Mucosa of descending colon (tissue), 3 donors: ENCODE data around the gene THBS4. TPM values are rescaled to one million over a fixed set of nuclear protein-coding genes. Genes with fewer than 3 reads are reported as not detected.

ENCODE experiments used
- ATAC-seq: fragments of 200-7000 bp; cut with Tn5 transposase; one replicate; pipeline ENCODE4 v1.9.1; 2020; ENCODE audit warnings: mild to moderate bottlenecking, moderate library complexity
- DNase-seq, 3 donors: peaks; one replicate each; pipeline ENCODE4 v3.0.0-alpha.2; 2020
- H3K36me3 ChIP-seq: fragments of 200-600 bp; one replicate; pipeline ENCODE4 v1.8.0; 2021; ENCODE audit warnings: low read depth, mild to moderate bottlenecking
- H3K4me1 ChIP-seq: fragments of 200-600 bp; one replicate; pipeline ENCODE4 v1.8.0; 2021; ENCODE audit warnings: low read depth, mild to moderate bottlenecking
- H3K4me3 ChIP-seq: fragments of 200-600 bp; one replicate; pipeline ENCODE4 v1.8.0; 2021; ENCODE audit warnings: mild to moderate bottlenecking
- H3K9me3 ChIP-seq: fragments of 200-600 bp; one replicate; pipeline ENCODE4 v1.8.0; 2021; ENCODE audit warnings: mild to moderate bottlenecking
- intact Hi-C, 2 donors: fragments of 100-400 bp; cut with DNase I in 1 of 2; cut with micrococcal nuclease in 1 of 2; formaldehyde crosslinking; loops; one replicate each; pipeline versions ENCODE4 v1.11.0 to v1.11.1; 2022; cut with DNase I, micrococcal nuclease
- total RNA-seq, 3 donors: library from RNA; stranded (reverse); fragmentation: NEBNext Ultra II Directional in 2 of 3; extraction: Animal tissue kit (Norgen Biotek cat#: 25700) in 2 of 3; gene quantifications; one replicate each; pipeline versions ENCODE4 v1.2.1 to v1.2.4, GENCODE V29; 2021 to 2023
- TF ChIP-seq, protein P1 (sequence below): fragments of 200-600 bp; IDR thresholded peaks from one replicate; pipeline ENCODE4 v1.8.0; 2022; ENCODE audit warnings: antibody characterized with exemption, mild to moderate bottlenecking
- donor health status: DM: no; HTN: no; CAD: no; lungs with moderate emphysema.
- donor health status: DM: no; HTN: no; CAD: no.
- donor health status: DM: no; HTN: yes; CAD: no.

THBS4 gene
- total RNA-seq, 3 donors from 2014 or later: 0.84 to 26.2 (median 4.8) TPM

DNA sequence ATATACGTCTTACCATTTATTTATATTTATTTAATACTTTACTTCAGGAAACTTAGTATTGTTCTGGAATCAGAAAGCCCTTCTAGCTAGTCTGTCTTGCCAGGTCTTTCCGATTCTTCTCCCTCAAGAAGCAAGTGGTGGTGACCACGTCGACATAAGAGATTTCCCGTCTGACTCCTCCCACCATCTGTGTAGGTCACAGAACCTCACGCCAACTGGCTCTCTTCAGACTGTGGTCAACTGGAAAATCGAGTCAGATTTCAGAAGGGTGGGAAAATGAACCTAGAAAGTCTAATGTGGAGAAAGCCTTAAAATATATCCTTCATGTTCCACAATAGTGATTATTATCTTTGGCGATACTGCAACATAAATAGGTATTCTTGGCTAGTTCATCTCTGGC, 17.3 kb downstream of the THBS4 start:
- no peaks in the 10 kb centered on the region for H3K4me1 ChIP-seq
- H3K4me3 ChIP-seq: no peak overlapping the region
- no peaks in the 10 kb centered on the region for H3K36me3 ChIP-seq
- H3K9me3 ChIP-seq: no peaks in the 10 kb centered on the region
- TF ChIP-seq, protein P1, sequence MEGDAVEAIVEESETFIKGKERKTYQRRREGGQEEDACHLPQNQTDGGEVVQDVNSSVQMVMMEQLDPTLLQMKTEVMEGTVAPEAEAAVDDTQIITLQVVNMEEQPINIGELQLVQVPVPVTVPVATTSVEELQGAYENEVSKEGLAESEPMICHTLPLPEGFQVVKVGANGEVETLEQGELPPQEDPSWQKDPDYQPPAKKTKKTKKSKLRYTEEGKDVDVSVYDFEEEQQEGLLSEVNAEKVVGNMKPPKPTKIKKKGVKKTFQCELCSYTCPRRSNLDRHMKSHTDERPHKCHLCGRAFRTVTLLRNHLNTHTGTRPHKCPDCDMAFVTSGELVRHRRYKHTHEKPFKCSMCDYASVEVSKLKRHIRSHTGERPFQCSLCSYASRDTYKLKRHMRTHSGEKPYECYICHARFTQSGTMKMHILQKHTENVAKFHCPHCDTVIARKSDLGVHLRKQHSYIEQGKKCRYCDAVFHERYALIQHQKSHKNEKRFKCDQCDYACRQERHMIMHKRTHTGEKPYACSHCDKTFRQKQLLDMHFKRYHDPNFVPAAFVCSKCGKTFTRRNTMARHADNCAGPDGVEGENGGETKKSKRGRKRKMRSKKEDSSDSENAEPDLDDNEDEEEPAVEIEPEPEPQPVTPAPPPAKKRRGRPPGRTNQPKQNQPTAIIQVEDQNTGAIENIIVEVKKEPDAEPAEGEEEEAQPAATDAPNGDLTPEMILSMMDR: no peak
- ATAC-seq (no peak), DNase-seq (no peak)
- intact Hi-C loops: no loop called here

DNA sequence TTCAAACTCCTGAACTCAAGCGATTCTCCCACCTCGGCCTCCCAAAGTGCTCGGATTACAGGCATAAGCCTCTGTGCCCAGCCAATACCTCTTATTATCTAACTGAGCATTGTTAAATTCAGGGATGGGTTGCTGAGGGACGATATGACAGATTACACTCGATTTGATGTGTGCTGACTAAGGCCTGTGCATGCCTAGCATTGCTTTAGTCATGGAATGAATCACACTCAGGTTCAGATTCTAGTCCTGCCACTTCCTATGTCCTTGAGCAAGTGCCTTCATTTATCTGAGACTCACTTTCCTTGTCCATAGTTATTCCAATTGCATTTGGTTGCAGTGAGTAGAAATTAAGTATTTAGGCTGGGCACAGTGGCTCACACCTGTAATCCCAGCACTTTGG, 19.5 kb downstream of the THBS4 start:
- no peak for ATAC-seq
- no peaks in the 10 kb centered on the region for H3K4me1 ChIP-seq
- H3K4me3 ChIP-seq: no peak overlapping the region
- no peak for DNase-seq
- intact Hi-C loops: no loop called here
- no peaks in the 10 kb centered on the region for H3K9me3 ChIP-seq
- H3K36me3 ChIP-seq: no peaks in the 10 kb centered on the region
- TF ChIP-seq, protein P1: no peak

DNA sequence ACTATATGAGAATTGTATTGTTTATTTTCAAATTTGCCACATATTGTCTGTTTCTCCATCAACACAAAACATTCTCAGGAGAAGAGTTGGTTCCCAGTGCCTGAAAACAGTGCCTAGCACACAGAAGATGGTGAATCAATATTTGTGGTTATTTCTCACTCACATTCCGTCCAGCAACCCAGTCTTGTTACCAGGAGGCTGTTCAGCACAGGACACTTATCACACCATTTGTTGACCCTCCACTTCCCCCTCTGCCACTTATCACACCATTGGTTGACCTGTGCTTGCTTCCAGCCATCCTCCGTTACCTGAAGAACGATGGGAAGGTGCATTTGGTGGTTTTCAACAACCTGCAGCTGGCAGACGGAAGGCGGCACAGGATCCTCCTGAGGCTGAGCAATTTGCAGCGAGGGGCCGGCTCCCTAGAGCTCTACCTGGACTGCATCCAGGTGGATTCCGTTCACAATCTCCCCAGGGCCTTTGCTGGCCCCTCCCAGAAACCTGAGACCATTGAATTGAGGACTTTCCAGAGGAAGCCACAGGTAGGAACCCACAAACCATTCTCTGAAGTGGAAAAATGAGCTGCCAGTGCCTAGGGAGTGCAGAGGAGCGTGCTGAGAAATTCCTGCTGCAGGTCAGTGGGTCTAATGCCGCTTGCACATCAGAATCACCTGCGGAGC, 20.5 kb downstream of the THBS4 start:
- no peak for DNase-seq
- TF ChIP-seq, protein P1: no peak
- no peak overlapping the region for H3K4me3 ChIP-seq
- no peaks in the 10 kb centered on the region for H3K9me3 ChIP-seq
- H3K36me3 ChIP-seq: no peaks in the 10 kb centered on the region
- ATAC-seq: no peak
- intact Hi-C loops: no loop called here
- no peaks in the 10 kb centered on the region for H3K4me1 ChIP-seq

DNA sequence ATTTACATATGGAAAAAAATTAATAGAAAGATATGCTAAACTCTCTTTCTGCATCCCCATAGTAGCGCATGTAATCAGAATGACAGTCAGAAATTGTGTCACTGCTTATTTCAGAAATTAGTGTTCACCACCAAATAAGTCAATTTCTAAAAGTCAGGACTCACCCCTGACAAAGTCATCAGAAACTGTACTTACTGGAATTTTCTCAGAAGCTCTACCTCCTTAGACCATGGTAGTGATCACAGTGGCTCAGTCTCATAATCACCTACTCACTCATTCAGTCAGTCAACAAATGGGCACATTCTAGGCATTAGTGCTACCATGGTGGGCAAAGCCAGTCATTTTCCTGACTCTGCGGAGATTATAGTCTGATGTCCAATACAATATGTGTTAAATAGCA, 22.0 kb downstream of the THBS4 start:
- H3K9me3 ChIP-seq: no peaks in the 10 kb centered on the region
- no peak overlapping the region for H3K4me3 ChIP-seq
- DNase-seq: no peak
- no peak for ATAC-seq
- intact Hi-C loops: no loop called here
- H3K4me1 ChIP-seq: no peaks in the 10 kb centered on the region
- no peaks in the 10 kb centered on the region for H3K36me3 ChIP-seq
- TF ChIP-seq, protein P1: no peak

DNA sequence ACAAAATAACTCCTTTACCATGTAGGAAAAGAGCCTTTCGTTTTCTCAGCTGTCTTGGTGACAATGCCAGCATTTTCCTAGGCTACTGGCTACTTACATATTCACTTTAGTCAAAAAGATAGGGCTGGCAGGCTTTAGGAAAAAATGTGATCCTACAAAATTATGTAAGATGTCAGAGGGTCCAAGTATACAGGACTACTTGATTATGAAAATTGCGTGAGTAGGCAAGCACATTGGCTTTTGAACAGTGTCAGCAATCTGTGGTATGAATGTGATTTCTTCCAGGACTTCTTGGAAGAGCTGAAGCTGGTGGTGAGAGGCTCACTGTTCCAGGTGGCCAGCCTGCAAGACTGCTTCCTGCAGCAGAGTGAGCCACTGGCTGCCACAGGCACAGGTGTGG, 22.8 kb downstream of the THBS4 start:
- ATAC-seq (no peak), DNase-seq (no peak)
- no peak overlapping the region for H3K4me3 ChIP-seq
- no peaks in the 10 kb centered on the region for H3K4me1 ChIP-seq
- H3K36me3 ChIP-seq: no peaks in the 10 kb centered on the region
- TF ChIP-seq, protein P1: no peak
- no peaks in the 10 kb centered on the region for H3K9me3 ChIP-seq
- intact Hi-C loops: no loop called here
